NCI-H345 treated with DMSO at 0.1 percent for 48 hours (cell line): ENCODE results near the gene DYNLT2.

ENCODE experiments used
- DNase-seq: peaks from one replicate; lab custom pipeline; 2025; ENCODE audit not compliant: unreplicated experiment; lab: John Stamatoyannopoulos, UW

Gene DYNLT2

DNA sequence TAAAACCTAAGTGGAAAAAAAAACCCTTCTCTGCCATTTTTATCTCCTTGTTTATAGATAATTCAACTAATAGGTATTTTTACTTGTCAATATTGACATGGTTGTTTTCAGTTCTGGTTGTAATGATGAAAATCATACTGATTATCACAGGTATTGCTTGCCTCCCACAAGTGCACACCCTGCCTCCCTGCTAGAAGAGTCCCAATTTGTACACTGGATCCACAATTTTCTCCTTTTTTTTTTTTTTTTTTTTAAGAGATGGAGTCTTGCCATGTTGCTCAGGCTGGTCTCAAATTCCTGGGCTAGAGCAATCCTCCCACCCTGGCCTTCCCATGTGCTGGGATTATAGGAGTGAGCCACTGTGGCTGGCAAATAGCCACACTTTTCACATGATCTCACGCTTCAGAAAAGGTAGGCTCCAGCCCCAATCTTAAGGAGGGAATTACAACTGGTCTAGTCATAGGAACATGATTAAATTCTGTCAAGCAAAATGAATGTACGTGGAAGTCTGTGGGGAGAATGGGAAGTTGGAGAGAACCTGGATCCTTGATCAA, 12.3 kb downstream of the DYNLT2 start:
- no peak for DNase-seq

- no peak for DNase-seq
Observed at GRCh38 chr6:169738204-169738975, 13.0 kb downstream of the DYNLT2 start.

DNA sequence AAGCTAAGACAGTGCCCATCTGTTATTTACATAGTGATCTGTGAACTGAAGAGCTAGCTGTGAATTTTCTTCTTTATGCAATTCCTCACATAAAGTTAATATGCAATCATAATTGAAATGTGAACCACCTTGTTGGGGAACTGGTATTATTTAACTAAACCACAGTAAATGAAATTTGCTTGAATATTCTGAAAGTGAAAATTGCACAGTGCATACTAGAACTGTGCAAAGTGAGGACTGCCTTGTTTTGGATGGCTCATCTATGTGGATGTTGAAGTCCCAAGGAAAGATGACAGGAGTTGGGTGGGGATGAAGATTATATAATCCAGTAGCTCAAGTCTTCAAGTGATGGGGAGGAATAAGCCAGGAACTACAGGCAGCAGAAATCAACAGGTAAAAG, 21.4 kb downstream of the DYNLT2 start:
- DNase-seq, result no peak

GRCh38 chr6:169726963-169727362, 24.4 kb downstream of the DYNLT2 start:
- no peak for DNase-seq

DNA sequence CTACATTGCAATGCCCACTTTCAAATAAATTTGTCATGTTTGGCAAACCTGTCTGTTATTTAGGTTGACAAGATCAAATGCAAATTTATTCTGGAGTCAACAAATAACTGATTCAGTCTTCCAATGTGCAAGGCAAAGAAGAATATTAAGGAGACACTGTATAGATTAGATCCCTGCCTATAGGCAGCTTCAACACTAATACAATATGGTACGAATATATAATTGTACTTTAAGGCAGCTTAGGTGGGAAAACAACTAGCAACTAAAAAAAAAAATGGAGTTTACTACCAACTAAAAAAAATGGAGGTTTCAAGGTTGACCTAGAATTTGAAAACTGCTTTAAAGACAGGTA, 25.3 kb downstream of the DYNLT2 start:
- no peak for DNase-seq

DNA sequence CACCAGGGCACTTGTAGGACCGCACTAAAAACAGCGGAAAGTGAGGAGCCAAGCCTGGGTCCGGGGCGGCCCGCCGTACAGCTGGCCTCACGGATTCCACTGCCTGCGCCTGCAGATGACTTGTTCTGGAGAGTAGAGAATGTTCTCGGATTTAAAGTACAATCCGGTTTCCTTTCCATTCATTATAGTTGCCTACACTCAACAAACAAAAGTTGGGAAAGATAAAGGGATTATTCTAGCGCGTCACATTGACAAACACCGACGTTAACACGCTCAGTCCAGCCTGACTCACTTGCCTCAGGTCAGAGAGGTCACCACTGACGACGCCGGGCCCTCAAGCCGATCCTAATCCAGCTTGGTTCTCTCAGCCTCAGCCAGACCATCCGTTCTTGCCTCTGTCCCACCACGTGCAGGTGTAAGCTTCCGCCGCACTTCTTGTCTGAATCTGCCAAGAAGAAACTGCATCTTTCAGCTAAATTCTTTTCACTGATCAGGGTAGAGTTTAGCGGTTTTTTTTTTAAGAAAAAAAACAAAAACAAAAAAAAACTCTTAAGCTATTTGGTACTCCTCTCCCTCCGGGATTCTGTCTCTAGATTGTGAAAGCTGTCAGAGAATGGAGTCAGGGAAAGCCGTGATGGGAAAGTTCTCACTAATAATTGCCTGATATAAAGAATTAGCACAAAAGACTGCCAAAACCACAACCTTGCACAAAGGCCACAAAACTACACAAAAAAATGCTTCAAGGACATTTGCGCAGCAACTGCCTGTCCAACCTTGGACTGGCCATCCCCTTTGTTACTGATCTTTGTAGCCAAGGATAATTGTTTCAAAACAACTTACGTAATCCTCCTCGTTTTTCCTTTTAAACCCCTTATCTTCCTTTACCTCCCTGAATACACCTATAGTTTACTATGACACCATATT, 26.0 kb downstream of the DYNLT2 start:
- no peak for DNase-seq

DNA sequence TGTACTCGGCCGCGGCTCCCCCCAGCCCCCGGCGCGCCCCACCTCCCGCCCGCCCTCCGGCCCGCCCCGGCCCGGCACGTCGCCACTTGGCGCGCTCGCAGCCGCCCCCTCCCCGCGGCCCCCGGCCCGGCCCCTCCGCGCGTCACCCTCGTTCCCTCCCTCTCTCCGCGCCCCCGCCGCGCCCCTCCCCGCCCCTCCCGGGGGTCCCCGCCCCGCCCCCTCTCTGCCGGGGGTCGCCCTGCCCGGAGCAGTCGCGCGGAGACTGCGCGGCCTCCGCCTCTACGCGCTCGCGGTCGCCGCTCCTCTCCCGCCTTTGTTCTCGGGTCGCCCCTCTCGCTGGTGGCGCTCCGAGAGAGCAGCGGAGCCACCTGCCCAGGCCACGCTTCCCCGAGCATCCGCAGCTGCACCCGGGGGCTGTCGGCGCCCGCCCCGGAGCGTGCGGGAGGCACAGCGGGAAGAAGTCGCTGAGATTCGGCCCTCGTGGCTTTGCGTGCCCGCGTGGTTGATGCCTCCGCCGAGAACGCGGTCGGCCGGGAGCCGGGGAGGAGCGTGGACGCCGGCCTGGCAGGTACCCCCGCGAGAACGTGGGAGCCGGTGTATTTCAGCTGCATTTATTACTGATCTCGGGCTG, 26.8 kb downstream of the DYNLT2 start, which contains the start of gene PHF10:
TSS of gene PHF10 (minus strand) at position 7 of the 631 bp plus-strand sequence. CDS start 569 bp downstream, outside the sequence.
- peak; percentile 40 for DNase-seq

DNA sequence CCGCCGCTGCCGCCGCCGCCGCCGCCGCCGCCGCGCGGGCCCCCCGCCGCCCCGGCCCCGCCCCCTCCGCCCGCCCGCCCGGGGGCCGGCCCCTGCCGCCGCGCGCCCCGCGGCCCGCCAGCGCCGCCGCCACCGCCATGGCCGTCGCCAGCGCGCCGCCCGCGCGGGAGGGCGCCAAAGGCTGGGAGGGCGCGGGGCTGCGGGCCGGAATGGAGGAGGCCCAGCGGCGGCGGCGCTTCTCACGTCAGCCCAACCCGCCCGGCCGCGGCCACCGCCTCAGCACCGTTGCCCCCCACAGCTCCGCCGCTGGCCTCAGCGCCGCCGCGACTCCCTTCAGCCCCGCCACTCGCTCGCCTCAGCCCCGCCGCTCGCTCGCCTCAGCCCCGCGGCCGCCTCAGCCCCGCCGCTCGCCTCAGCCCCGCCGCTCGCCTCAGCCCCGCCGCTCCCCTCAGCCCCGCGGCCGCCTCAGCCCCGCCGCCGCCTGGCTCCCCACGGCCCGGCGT, 27.3 kb downstream of the DYNLT2 start:
- DNase-seq, result no peak

- DNase-seq, result no peak
Observed at GRCh38 chr6:169723200-169723909, 28.0 kb downstream of the DYNLT2 start.

DNA sequence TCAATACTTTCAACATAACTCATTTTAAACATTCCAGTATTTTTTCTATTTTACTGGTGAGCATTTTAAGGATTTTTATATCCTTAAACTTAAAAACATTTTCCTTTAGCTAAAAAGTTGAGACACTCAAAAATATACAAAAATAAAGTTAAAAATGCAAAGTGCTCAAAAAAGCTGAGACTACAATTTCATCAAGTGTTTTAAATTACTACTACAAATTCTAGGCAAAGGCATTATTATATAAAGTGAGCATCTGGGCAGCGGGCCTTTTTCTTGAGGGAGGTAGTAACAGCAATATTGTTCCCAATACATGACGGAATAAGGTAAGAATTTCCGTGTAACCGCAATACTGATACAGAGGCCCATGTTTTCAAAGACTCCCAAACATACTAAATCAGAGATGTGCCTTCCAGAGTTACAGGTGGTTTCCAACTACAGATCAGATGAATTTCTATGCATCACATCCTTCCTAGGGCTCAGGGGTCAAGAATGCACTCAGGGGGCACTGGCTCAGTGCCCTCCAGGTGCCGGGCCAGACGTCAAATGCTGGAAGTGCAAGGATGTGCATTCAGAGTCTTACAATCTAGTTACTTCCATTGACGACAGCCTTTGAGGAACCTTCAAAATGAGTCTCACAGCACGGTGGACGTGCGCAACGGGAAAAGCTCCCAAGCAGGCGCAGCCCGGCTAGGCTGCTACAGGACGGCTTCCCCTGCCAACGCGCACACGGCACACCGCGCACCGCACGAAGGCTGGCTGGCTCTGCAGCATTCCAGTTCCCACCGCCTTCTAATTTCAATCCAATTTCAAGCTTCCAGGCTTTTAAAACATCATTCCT, 28.8 kb downstream of the DYNLT2 start:
- DNase-seq, result no peak

GRCh38 chr6:169720207-169720855, 31.0 kb downstream of the DYNLT2 start:
- DNase-seq, result no peak

DNA sequence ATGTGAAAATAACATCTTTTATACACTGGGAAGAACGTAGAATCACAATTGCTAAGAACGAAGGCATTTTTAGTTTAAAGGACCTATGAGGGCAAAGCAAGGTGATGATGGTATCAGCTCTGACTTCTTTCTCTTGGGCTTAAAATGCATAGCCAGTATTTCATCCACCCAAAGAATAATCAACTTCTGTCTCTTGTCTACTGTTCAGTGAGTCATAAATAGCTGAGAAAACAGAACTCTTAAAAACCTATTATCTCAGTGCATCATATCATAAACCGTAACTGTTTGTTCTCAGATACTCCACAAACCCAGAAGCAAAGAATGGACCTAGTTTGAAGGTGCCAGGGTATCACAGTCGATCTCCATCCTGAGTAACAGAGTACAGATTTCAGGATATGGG, 32.3 kb downstream of the DYNLT2 start:
- DNase-seq, result no peak

DNA sequence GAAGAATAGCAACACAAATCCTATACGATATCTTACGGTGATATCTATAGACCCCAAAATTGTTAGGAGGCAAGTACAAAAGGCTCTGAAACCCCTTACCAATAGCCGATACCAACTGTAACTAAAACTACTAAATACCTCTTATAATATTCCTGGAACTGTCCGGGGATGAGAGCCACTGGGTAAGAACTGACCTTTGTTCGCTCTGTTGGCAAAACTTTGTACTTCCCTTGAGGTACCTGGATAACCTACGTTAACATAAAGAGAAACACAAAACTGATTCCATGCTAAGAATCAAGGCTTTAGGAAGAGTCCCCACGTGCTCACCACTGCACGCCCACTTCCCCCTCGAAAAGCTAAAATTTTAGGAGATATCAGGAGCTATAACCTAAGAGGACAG, 36.8 kb downstream of the DYNLT2 start:
- no peak for DNase-seq

DNA sequence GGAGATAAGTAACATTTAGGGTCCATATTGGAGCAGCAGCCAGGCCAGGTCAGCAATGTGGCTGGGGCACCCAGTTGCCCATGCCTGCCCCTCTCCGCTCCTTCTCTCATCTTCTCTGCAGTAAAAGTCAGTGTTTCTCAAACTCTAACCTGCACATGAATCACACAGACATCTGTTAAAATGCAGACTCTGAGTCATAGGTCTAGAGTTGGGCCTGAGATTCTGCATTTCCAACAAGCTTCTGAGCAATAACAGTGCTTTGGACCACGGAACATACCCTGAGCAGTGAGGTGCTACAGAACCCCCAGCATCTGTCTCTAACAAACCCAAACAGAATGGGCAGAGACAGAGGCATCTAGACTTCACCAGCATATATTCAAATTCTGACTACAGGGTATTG, 37.2 kb downstream of the DYNLT2 start:
- no peak for DNase-seq

DNA sequence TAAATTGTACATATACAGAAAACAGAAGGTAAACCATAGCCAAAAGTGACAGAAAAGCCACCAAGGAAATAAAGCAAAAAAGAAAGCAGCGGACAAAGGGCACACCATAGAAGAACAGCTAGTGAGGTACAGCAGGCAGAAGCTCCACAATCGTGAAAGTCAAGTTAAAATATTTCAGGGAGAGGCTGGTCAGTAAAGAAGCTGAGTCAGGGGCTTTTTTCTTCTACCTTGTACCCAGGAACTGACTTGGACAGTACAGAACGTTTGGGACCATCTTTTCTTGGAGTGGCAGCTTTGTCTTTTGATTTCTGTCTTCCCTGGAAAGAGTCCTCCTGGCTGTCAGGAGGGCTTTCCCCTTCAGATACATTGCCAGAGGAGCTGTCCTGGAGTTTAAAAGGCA, 41.4 kb downstream of the DYNLT2 start:
- DNase-seq, result no peak

DNA sequence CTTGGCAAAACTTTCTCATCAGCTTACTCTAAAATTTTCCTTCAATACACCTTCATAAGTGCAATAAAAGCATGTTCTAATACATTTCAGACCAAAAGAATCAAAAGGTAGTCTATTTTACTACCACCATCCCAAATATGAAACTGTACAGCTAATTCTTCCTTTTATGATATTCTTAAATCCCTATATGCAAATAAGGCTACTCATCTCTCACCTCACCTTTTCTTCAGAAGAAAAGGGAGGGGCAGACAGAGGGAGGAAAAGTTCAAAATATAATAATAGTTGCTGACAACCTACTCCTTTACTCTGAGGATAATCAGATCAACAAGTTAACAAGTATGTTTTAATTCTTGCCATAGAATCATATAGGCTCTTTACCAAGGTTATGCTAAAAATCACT, 42.1 kb downstream of the DYNLT2 start:
- no peak for DNase-seq

DNA sequence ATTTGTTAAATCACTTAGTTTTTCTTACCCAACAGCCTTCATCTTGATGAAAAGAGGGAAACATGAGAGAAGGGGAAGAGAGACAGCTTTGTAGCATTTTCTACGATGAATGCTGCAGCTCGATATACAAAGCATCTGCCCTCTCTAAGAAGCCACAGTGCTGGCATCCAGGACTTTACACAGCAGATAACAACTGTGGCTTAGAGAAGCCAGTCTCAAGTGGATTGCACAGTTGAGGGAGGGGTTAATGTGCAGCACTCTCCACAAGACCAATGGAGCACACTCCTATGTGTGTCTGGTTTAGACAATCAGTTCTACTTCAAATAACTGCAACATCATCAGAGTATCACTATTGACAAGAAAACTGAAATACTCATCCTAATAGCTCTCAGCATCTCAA, 43.6 kb downstream of the DYNLT2 start:
- DNase-seq, result no peak

GRCh38 chr6:169702840-169703246, 48.5 kb downstream of the DYNLT2 start:
- no peak for DNase-seq
